IPS DF 6.9 (cell line): ENCODE results near the gene DSG2.

ENCODE experiments used
- DNase-seq: peaks from one replicate; pipeline ENCODE4 v3.0.0-alpha.2; 2013; ENCODE audit warnings: low read depth, low spot score
- H3K27ac ChIP-seq: one replicate; pipeline ENCODE4 v1.5.1; 2013; ENCODE audit warnings: low read length, control low read depth
- H3K27me3 ChIP-seq: 2 replicates; pipeline ENCODE4 v1.6.1; 2013; ENCODE audit warnings: mild to moderate bottlenecking, low read length; ENCODE audit not compliant: control insufficient read depth, insufficient read depth
- H3K36me3 ChIP-seq: 2 replicates; pipeline ENCODE4 v1.6.1; 2013; ENCODE audit warnings: low read length; ENCODE audit not compliant: control insufficient read depth, insufficient read depth
- H3K4me1 ChIP-seq: 2 replicates; pipeline ENCODE4 v1.6.1; 2013; ENCODE audit warnings: low read length; ENCODE audit not compliant: control insufficient read depth, insufficient read depth
- H3K4me3 ChIP-seq: 2 replicates; pipeline ENCODE4 v1.5.1; 2013; ENCODE audit warnings: mild to moderate bottlenecking, low read length
- H3K9me3 ChIP-seq: 2 replicates; pipeline ENCODE4 v1.6.1; 2013; ENCODE audit warnings: low read length, inconsistent platforms; ENCODE audit not compliant: control insufficient read depth, insufficient read depth
- WGBS: extraction: QIAGEN DNeasy Blood & Tissue Kit; methylation state at CpG from one replicate; pipeline ENCODE4 v1.1.7; 2013; ENCODE audit warnings: mixed read lengths, missing lambda C conversion rate; ENCODE audit not compliant: insufficient read length, insufficient coverage; 5-methylcytosine and 5-hydroxymethylcytosine counted together

Gene DSG2

DNA sequence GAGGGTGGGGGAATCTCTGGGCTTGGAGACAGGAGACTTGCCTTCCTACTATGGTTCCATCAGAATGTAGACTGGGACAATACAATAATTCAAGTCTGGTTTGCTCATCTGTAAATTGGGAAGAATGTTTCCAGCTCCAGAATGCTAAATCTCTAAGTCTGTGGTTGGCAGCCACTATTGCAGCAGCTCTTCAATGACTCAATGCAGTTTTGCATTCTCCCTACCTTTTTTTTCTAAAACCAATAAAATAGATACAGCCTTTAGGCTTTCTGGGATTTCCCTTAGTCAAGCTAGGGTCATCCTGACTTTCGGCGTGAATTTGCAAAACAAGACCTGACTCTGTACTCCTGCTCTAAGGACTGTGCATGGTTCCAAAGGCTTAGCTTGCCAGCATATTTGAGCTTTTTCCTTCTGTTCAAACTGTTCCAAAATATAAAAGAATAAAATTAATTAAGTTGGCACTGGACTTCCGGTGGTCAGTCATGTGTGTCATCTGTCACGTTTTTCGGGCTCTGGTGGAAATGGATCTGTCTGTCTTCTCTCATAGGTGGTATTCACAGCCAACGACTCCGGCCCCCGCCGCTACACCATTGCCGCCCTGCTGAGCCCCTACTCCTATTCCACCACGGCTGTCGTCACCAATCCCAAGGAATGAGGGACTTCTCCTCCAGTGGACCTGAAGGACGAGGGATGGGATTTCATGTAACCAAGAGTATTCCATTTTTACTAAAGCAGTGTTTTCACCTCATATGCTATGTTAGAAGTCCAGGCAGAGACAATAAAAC lies 100.2 kb downstream of the DSG2 start:
- Histone ChIP-seq H3K27ac (no peak overlapping the region), H3K36me3 (no peaks in the 10 kb centered on the region), H3K9me3 (no peaks in the 10 kb centered on the region), H3K4me3 (no peak overlapping the region), H3K27me3 (no peaks in the 10 kb centered on the region), H3K4me1 (no peaks in the 10 kb centered on the region)
- DNase-seq: no peak
- WGBS: no CpG with 5 or more reads among the region's 13 CpGs
